Uterus (tissue), 4 donors: ENCODE measurements around the gene HSPA1L. TPM values are rescaled to one million over a fixed set of nuclear protein-coding genes. Genes with fewer than 3 reads are reported as not detected.

Experiments
- DNase-seq, 2 donors: peaks; one replicate each; pipeline ENCODE4 v3.0.0-alpha.2; 2019 to 2020
- H3K27ac ChIP-seq, 2 donors: fragments of 200-600 bp; sonication (generic); 1 replicate in 1 of 2; 2 replicates in 1 of 2; pipeline ENCODE4 v1.5.1; 2016 to 2018
- H3K27me3 ChIP-seq, 2 donors: fragments of 200-600 bp; sonication (generic); one replicate each; pipeline ENCODE4 v1.5.1; 2018 to 2019; ENCODE audit warnings: control low read depth in 1 of 2
- H3K36me3 ChIP-seq, 2 donors: fragments of 200-600 bp; sonication (generic); one replicate each; pipeline ENCODE4 v1.5.1; 2019; ENCODE audit warnings: control low read depth in 1 of 2
- H3K4me1 ChIP-seq, 2 donors: fragments of 200-600 bp; sonication (generic); one replicate each; pipeline ENCODE4 v1.5.1; 2018 to 2019; ENCODE audit warnings: control low read depth in 1 of 2
- H3K4me3 ChIP-seq, 2 donors: fragments of 200-600 bp; sonication (generic); 1 replicate in 1 of 2; 2 replicates in 1 of 2; pipeline ENCODE4 v1.5.1; 2018 to 2019; ENCODE audit warnings: mild to moderate bottlenecking in 1 of 2
- H3K9me3 ChIP-seq, 2 donors: fragments of 200-600 bp; sonication (generic); one replicate each; pipeline ENCODE4 v1.5.1; 2019; ENCODE audit warnings: control low read depth in 1 of 2
- CTCF ChIP-seq, 4 experiments: fragments of 200-600 bp in 2 of 4; fragments of 450-650 bp in 2 of 4; sonication (generic) in 2 of 4; IDR thresholded peaks; one replicate each; pipeline ENCODE4 v1.5.1; 2016 to 2019; ENCODE audit warnings: antibody characterized with exemption in 4 of 4, mild to moderate bottlenecking in 2 of 4, moderate library complexity in 1 of 4
- POLR2A ChIP-seq, 2 donors: fragments of 450-650 bp; IDR thresholded peaks; one replicate each; pipeline ENCODE4 v1.6.1; 2016; ENCODE audit warnings: antibody characterized with exemption in 2 of 2, mild to moderate bottlenecking in 1 of 2, moderate library complexity in 1 of 2
- intact Hi-C: fragments of 100-400 bp; cut with DNase I; formaldehyde crosslinking; loops from one replicate; pipeline ENCODE4 v1.15.1; 2023; ENCODE audit warnings: low total_unique reads
- total RNA-seq, 4 donors: library from RNA; depleted of rRNA in 3 of 4; stranded (reverse); fragments of >200 nt in 3 of 4; gene quantifications; one replicate each; pipeline versions ENCODE4 v1.1.0 to v1.2.4, GENCODE V29; 2014 to 2023
- donor health status: DM: yes; HTN: yes; CAD: no.

The HSPA1L gene
- total RNA-seq, 4 donors from 2014 or later = 0.59 to 4.6 (median 2.3) TPM

- H3K4me3 ChIP-seq = no peak overlapping the region
- no peak overlapping the region for H3K27ac ChIP-seq
- no peak for DNase-seq
- no peaks in the 10 kb centered on the region for H3K36me3 ChIP-seq
- intact Hi-C loops = no loop called here
- no peaks in the 10 kb centered on the region for H3K27me3 ChIP-seq
- TF ChIP-seq POLR2A (IDR thresholded peaks at IDR 0.05) (no peak), CTCF (IDR thresholded peaks at IDR 0.05) (no peak)
- H3K4me1 ChIP-seq = no peaks in the 10 kb centered on the region
- no peaks in the 10 kb centered on the region for H3K9me3 ChIP-seq
These were observed 46.5 kb downstream of the HSPA1L start for GRCh38 chr6:31768363-31769257.

- no peak overlapping the region for H3K4me3 ChIP-seq
These were observed 47.9 kb downstream of the HSPA1L start for GRCh38 chr6:31767096-31767645.

GRCh38 chr6:31765910-31766794 is 48.9 kb downstream of the HSPA1L start:
- Histone ChIP-seq H3K36me3 (no peaks in the 10 kb centered on the region), H3K4me3 (no peak overlapping the region), H3K9me3 (no peaks in the 10 kb centered on the region), H3K27me3 (no peaks in the 10 kb centered on the region), H3K27ac (peak overlapping the region in 1 of 2 donors; percentile 11), H3K4me1 (no peaks in the 10 kb centered on the region)
- TF ChIP-seq CTCF (IDR thresholded peaks at IDR 0.05) (peak in 1 of 4 experiments; percentile 3), POLR2A (IDR thresholded peaks at IDR 0.05) (no peak)
- no peak for DNase-seq
- intact Hi-C loops = no loop called here

More at GRCh38 chr6:31767096-31767645, 47.9 kb downstream of the HSPA1L start:
- DNase-seq = no peak
- intact Hi-C loops = no loop called here
- TF ChIP-seq POLR2A (IDR thresholded peaks at IDR 0.05) (no peak), CTCF (IDR thresholded peaks at IDR 0.05) (no peak)
- H3K9me3 ChIP-seq = no peaks in the 10 kb centered on the region
- H3K36me3 ChIP-seq = no peaks in the 10 kb centered on the region
- H3K27ac ChIP-seq = no peak overlapping the region
- H3K4me1 ChIP-seq = no peaks in the 10 kb centered on the region
- no peaks in the 10 kb centered on the region for H3K27me3 ChIP-seq

- DNase-seq = no peak
- Histone ChIP-seq H3K4me1 (no peaks in the 10 kb centered on the region), H3K27ac (no peak overlapping the region), H3K9me3 (no peaks in the 10 kb centered on the region), H3K4me3 (no peak overlapping the region), H3K36me3 (no peaks in the 10 kb centered on the region), H3K27me3 (no peaks in the 10 kb centered on the region)
- intact Hi-C loops = no loop called here
- TF ChIP-seq CTCF (IDR thresholded peaks at IDR 0.05) (no peak), POLR2A (IDR thresholded peaks at IDR 0.05) (no peak)
These were observed 49.5 kb downstream of the HSPA1L start for GRCh38 chr6:31765559-31765909.
